Measurements from ENCODE around the gene SERTAD4.
A peak's percentile ranks its signal among the peaks of the same experiment; 100 is the strongest.
"Not testable (repeated sequence)": the region's sequence is repeated elsewhere in the genome, so short reads cannot be mapped to it uniquely, and the experiment has no call there.

SERTAD4 gene

GRCh38 chr1:210263963-210264362 is 31.4 kb downstream of the SERTAD4 start:
- H3K9me3 Mint-ChIP-seq, result no peaks in the 10 kb centered on the region
- no peak for ATAC-seq
- H3K4me1 Mint-ChIP-seq, result no peaks in the 10 kb centered on the region
- no peak overlapping the region for H3K27ac Mint-ChIP-seq
- no peak overlapping the region for H3K4me3 Mint-ChIP-seq
- H3K36me3 Mint-ChIP-seq, result no peaks in the 10 kb centered on the region
- peaks cover 18% of the 10 kb centered on the region for H3K27me3 Mint-ChIP-seq

DNA sequence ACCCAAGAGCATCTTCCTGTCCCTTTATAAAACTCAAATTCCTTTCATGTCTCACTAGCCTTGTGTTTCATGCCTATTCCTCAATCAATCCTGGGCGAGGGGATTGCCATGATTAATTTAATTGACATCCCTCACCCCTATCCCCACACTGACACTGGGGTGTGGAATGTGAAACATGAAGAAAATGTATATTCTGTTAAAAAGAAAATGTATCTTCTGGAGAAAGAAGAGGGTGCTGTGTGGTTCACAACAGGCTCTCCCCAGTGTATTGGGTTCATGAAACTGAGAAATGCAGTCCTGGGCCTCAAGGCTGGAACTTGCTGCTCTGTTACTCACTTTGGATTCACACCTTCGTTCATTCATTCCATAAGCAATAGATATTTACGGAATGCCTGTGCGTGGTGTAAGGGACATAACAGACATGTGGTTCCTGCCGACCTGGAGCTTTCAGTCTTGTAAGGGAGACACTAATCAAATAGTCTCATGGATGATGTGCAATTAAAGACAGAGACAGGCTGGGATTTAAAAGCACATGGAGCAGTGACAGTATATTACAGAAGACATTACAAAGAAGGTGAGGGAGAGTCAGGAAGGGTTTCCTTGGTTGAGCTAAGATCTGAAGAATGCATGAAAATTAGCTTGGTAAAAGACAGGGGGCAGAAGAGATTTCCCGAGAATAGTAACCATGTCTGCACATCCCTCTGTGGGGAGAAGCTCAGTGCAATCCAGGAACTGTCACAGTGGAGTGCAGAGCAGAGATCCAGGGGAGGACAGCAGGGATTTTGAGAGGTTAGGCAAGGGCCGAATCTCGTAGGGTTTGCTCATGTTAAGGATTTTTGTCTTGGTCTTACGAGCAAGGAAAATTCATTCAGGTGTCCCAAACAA is 32.1 kb downstream of the SERTAD4 start:
- Mint-ChIP-seq H3K9me3 (no peaks in the 10 kb centered on the region), H3K4me3 (no peak overlapping the region), H3K4me1 (no peaks in the 10 kb centered on the region), H3K27me3 (peaks cover 18% of the 10 kb centered on the region), H3K36me3 (no peaks in the 10 kb centered on the region), H3K27ac (no peak overlapping the region)
- ATAC-seq, result no peak

DNA sequence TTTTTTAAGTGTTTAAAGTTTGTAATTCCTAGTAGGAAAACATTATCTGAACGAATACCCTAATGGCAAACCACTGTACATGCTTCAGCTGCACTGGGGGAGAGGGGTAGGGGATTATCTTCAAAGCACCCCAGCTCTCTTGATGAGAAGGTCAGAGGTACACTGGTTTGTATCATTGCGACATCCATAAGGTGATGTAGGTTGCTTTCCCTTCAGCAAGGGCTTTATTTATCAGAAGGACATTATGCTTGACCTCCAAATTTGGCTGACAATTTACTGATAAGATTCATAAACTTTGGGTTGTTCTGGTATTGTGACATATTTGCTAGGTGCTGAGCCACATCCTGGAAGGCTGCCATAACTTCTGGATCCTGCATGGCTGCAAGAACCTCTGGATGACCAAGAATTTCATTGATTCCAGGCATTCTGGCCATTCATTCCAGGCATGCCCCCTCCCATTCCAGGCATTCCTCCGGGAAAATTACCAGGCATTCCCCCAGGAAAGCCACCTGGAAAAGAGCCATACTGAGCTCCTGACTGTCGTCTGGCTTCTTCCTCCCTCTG is 32.9 kb downstream of the SERTAD4 start:
- peaks cover 18% of the 10 kb centered on the region for H3K27me3 Mint-ChIP-seq
- H3K4me1 Mint-ChIP-seq, H3K27ac Mint-ChIP-seq, H3K4me3 Mint-ChIP-seq, H3K9me3 Mint-ChIP-seq, ATAC-seq, H3K36me3 Mint-ChIP-seq: not testable (repeated sequence)

DNA sequence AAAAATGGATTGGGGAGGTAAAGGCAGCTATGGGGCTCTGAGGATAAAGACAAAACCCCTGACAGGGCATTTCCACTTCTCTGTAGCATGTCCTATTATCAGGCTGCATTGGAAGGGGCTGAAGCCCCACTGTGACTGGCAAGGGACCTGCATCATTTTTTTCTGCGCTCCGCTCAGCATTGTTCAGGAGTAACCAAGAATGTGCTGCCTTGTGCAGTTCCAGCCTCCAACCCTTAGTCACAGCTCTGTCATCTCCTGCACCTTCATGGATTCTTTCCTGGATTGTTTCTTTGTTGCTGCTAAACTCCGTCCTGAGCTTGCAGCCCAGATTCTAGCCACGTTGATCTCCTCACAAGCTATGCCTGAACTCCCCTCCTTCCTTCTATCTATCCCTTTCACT is 37.4 kb downstream of the SERTAD4 start:
- Mint-ChIP-seq H3K4me1 (no peaks in the 10 kb centered on the region), H3K9me3 (no peaks in the 10 kb centered on the region), H3K27ac (no peak overlapping the region), H3K4me3 (no peak overlapping the region), H3K36me3 (no peaks in the 10 kb centered on the region), H3K27me3 (peaks cover 27% of the 10 kb centered on the region)
- ATAC-seq, result no peak

DNA sequence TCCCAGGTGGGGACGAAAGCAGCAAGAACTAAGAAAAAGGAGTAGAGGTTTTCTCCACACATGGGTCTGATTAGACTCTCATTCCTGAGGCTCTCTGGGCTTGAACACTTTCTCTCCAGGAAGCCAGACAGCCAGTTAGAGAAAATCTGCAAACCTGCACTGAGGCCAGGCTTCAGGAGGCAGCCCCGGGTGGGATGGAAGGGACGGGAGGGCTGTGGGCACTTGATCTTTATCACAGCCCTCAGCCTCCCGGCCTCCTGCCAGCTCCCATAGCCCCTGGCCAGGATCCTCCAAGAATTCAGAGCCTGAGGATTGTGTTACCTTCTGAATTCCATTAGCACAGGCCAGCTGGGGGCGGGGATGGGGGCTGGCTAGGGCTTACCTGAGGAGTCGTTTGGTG is 40.1 kb downstream of the SERTAD4 start:
- Mint-ChIP-seq H3K27ac (no peak overlapping the region), H3K9me3 (no peaks in the 10 kb centered on the region), H3K27me3 (peaks cover 11% of the 10 kb centered on the region), H3K4me3 (no peak overlapping the region), H3K4me1 (no peaks in the 10 kb centered on the region), H3K36me3 (no peaks in the 10 kb centered on the region)
- ATAC-seq, result no peak

- Mint-ChIP-seq H3K27me3 (peaks cover 53% of the 10 kb centered on the region), H3K9me3 (peaks cover 14% of the 10 kb centered on the region), H3K36me3 (no peaks in the 10 kb centered on the region), H3K4me3 (no peak overlapping the region), H3K27ac (no peak overlapping the region), H3K4me1 (no peaks in the 10 kb centered on the region)
- ATAC-seq, result no peak
These were observed 47.6 kb downstream of the SERTAD4 start for GRCh38 chr1:210280221-210280620.

GRCh38 chr1:210288116-210288515 is 55.5 kb downstream of the SERTAD4 start:
- no peak for ATAC-seq
- Mint-ChIP-seq H3K27ac (no peak overlapping the region), H3K27me3 (peaks cover 78% of the 10 kb centered on the region), H3K36me3 (no peaks in the 10 kb centered on the region), H3K9me3 (no peaks in the 10 kb centered on the region), H3K4me1 (no peaks in the 10 kb centered on the region), H3K4me3 (no peak overlapping the region)

GRCh38 chr1:210289248-210289647 is 56.7 kb downstream of the SERTAD4 start:
- Mint-ChIP-seq H3K9me3 (no peaks in the 10 kb centered on the region), H3K27me3 (peaks cover 72% of the 10 kb centered on the region), H3K4me1 (no peaks in the 10 kb centered on the region), H3K4me3 (no peak overlapping the region), H3K36me3 (no peaks in the 10 kb centered on the region), H3K27ac (no peak overlapping the region)
- no peak for ATAC-seq

GRCh38 chr1:210291081-210291764 is 58.6 kb downstream of the SERTAD4 start:
- Mint-ChIP-seq H3K36me3 (no peaks in the 10 kb centered on the region), H3K27ac (no peak overlapping the region), H3K27me3 (peaks cover 69% of the 10 kb centered on the region), H3K4me1 (no peaks in the 10 kb centered on the region), H3K4me3 (no peak overlapping the region), H3K9me3 (no peaks in the 10 kb centered on the region)
- ATAC-seq, result no peak

- no peaks in the 10 kb centered on the region for H3K36me3 Mint-ChIP-seq
- no peak overlapping the region for H3K27ac Mint-ChIP-seq
- ATAC-seq, result no peak
- no peaks in the 10 kb centered on the region for H3K9me3 Mint-ChIP-seq
- H3K4me3 Mint-ChIP-seq, result peak overlapping the region; percentile 45
- H3K27me3 Mint-ChIP-seq, result peaks cover 69% of the 10 kb centered on the region
- H3K4me1 Mint-ChIP-seq, result no peaks in the 10 kb centered on the region
These were observed 59.2 kb downstream of the SERTAD4 start for GRCh38 chr1:210291786-210292230.

DNA sequence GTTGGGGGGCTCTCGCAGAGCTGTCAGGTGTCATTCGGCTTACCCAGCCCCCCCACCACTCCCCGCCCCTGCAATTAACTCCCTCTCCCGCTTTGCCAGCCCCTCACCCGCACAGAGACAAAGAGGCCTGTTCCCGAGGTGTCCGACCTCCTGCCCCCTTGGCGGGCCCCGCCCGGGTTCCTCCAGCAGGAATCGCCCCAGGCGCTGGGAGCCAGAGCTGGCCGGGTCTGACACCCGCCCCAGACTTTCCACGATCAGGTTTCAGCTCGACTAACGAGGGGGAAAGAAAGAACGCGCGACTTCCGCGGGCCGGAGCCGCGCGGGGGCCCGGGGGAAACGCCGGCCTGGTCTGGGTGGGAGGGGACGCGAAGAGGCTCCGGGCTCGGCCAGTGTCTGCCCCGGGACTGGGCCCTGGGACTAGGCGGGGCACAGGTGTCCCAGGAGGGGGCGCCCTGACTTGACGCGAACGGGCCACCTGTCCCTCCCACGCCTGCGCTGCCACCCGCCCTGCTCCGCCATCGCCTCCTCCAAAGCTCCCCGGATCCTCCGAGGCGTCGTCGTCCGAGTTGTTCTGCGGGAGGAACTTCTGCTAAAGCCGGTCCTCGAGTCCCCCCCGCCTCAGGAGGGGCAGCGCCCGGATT is 59.8 kb downstream of the SERTAD4 start:
- no peaks in the 10 kb centered on the region for H3K9me3 Mint-ChIP-seq
- H3K27me3 Mint-ChIP-seq, result peaks cover 74% of the 10 kb centered on the region
- H3K36me3 Mint-ChIP-seq, result no peaks in the 10 kb centered on the region
- H3K4me3 Mint-ChIP-seq, result peak overlapping the region; percentile 45
- ATAC-seq, result peak; percentile 62
- no peaks in the 10 kb centered on the region for H3K4me1 Mint-ChIP-seq
- H3K27ac Mint-ChIP-seq, result no peak overlapping the region

DNA sequence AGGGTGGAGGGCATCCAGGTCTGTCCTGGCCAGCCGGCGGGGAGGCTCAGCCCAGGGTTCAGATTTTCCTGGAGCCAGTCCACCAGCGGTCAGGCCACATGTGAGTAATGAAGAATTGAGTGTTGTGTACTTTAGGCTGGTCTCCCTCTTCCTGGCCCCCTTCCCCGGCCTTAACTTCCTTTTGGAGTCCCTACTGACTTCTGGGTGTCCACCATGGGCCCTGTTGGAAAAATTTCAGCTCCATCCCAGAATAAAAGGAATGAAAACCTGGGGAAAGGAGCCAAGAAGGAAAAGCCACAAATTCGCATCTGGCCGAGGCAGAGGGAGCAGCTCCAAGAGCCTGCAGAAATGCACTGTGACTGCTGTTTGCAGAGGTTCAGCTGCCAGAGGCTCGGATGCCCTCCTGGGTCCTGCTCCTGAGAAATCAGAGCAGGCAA is 60.6 kb downstream of the SERTAD4 start:
- Mint-ChIP-seq H3K4me1 (no peaks in the 10 kb centered on the region), H3K9me3 (no peaks in the 10 kb centered on the region), H3K27me3 (peaks cover 76% of the 10 kb centered on the region), H3K27ac (no peak overlapping the region), H3K36me3 (no peaks in the 10 kb centered on the region), H3K4me3 (no peak overlapping the region)
- ATAC-seq, result no peak

DNA sequence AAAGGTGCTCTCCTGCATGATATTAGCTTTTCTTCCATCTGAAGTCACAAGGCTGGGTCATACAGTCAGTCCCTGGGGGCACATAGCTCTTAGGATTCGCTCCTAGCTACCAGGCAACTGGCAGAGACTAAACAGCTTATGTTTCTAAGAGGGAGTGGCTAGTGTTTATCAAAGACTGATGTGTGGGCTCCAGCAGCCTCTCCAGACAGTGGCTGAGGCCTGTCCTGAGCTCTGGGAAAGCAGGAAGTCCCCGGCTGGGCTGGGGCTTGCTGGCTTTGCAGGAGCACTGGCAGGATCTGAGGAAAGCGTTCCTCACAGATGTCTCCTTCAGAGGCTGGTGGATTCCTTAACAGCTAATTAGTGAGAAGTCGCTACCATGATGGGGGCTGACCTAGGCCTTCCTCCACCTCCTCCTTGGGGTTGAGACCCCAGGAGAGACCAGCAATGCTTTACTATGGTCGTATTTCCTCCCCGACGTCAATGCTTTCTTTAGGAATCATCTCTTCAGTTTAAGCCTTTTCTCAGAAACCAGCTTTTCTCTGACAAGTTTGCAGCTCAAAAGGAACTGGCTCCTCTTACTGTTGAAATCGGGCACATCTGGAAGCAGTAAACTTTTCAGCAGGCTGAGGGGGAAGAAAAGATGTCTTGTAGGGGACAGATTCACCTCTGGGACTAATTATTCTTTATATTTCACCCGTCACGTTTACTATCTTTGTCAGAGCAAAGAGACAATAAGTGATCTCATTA is 62.6 kb downstream of the SERTAD4 start:
- no peak overlapping the region for H3K4me3 Mint-ChIP-seq
- H3K36me3 Mint-ChIP-seq, result no peaks in the 10 kb centered on the region
- ATAC-seq, result no peak
- peaks cover 71% of the 10 kb centered on the region for H3K27me3 Mint-ChIP-seq
- no peaks in the 10 kb centered on the region for H3K9me3 Mint-ChIP-seq
- no peaks in the 10 kb centered on the region for H3K4me1 Mint-ChIP-seq
- H3K27ac Mint-ChIP-seq, result no peak overlapping the region

Data from stimulated activated memory B cell treated with anti-CD40 and anti-IgM and Interleukin-4, amounts not matched to agents 10 μg/mL and 1 μg/mL and 100 μg/mL, for 72 hours (primary cell).